Measurements from ENCODE around the gene SAPCD1.

SAPCD1 gene

GRCh38 chr6:31762356-31762755 is at the start of gene SAPCD1:
SAPCD1 (plus strand) TSS chr6:31762656; CDS start chr6:31763055, 399 bp downstream.
- Mint-ChIP-seq H3K9me3 (no peaks in the 10 kb centered on the region), H3K4me1 (peaks cover 4% of the 10 kb centered on the region), H3K4me3 (no peak within 1 kb of the TSS), H3K36me3 (peaks cover 22% of the 10 kb centered on the region), H3K27ac (peak within 1 kb of the TSS; percentile 1), H3K27me3 (no peaks in the 10 kb centered on the region)
- ATAC-seq (ENCODE audit: low read depth) = no peak
- DNase-seq (ENCODE audit: low spot score in 2 of 2) = no peak

- no peaks in the 10 kb centered on the region for H3K36me3 Mint-ChIP-seq
Measured at GRCh38 chr6:31713465-31713864, 49.0 kb upstream of the SAPCD1 start.

GRCh38 chr6:31713991-31714684 is 48.3 kb upstream of the SAPCD1 start:
- H3K9me3 Mint-ChIP-seq = no peaks in the 10 kb centered on the region
- H3K27me3 Mint-ChIP-seq = no peaks in the 10 kb centered on the region
- peaks cover 12% of the 10 kb centered on the region for H3K4me1 Mint-ChIP-seq
- H3K4me3 Mint-ChIP-seq = no peak overlapping the region
- no peaks in the 10 kb centered on the region for H3K36me3 Mint-ChIP-seq
- ATAC-seq (ENCODE audit: low read depth) (no peak), DNase-seq (ENCODE audit: low spot score in 2 of 2) (no peak)
- no peak overlapping the region for H3K27ac Mint-ChIP-seq

More at GRCh38 chr6:31713465-31713864, 49.0 kb upstream of the SAPCD1 start:
- H3K27ac Mint-ChIP-seq = no peak overlapping the region
- no peak overlapping the region for H3K4me3 Mint-ChIP-seq
- DNase-seq (ENCODE audit: low spot score in 2 of 2) (no peak), ATAC-seq (ENCODE audit: low read depth) (no peak)
- peaks cover 12% of the 10 kb centered on the region for H3K4me1 Mint-ChIP-seq
- no peaks in the 10 kb centered on the region for H3K27me3 Mint-ChIP-seq
- H3K9me3 Mint-ChIP-seq = no peaks in the 10 kb centered on the region

DNA sequence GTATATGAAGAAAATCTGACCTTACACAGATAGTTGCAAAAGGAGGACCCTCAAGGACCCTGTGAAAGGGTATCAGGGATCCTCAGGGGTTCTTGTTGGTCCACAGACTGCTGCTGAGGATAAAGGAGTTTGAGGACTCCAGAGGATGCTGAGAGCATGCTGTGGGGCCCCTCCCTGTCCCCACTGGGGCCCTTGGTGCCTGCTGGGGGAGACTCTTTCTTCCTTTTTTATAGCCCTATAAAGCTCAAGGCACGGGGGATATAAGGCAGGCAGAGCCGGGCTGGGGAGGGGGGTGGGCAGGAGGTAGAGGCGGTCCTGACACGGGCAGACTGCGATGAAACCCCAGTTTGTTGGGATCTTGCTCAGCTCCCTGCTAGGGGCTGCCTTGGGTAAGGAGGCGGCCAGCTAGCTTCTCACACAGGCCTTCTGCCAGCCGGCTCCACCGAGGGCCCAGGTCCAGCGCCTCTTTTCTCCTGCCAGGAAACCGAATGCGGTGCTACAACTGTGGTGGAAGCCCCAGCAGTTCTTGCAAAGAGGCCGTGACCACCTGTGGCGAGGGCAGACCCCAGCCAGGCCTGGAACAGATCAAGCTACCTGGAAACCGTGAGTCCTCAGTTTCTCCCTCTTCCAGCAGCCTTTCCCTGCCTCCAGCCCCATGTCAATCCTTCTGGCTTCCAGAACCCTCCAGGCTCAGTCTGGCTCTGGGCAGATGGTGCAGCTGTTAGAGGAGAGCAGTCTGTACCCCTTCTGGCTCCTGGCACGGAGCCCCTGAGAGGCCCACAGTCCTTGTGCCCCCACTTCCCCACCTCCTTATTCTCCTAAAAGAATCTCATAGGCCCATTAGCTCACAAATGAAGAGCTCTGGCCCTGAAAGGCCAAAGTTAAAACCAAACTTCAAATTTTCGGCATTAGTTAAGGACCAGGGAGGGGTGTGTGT is 47.2 kb upstream of the SAPCD1 start, which contains the start of gene LY6G6D:
LY6G6D (plus strand) TSS at position 327 of the 937 bp plus-strand sequence; CDS start at position 335, 8 bp downstream.
- Mint-ChIP-seq H3K4me3 (no peak within 1 kb of the TSS), H3K36me3 (no peaks in the 10 kb centered on the region), H3K4me1 (peaks cover 12% of the 10 kb centered on the region), H3K27me3 (no peaks in the 10 kb centered on the region), H3K27ac (no peak within 1 kb of the TSS), H3K9me3 (no peaks in the 10 kb centered on the region)
- DNase-seq (ENCODE audit: low spot score in 2 of 2) (no peak), ATAC-seq (ENCODE audit: low read depth) (no peak)

GRCh38 chr6:31717499-31718222 is 44.8 kb upstream of the SAPCD1 start:
- Mint-ChIP-seq H3K4me3 (no peak overlapping the region), H3K9me3 (no peaks in the 10 kb centered on the region), H3K27ac (no peak overlapping the region), H3K4me1 (no peaks in the 10 kb centered on the region), H3K36me3 (no peaks in the 10 kb centered on the region), H3K27me3 (no peaks in the 10 kb centered on the region)
- ATAC-seq (ENCODE audit: low read depth) (no peak), DNase-seq (ENCODE audit: low spot score in 2 of 2) (no peak)

GRCh38 chr6:31718265-31718664 is 44.2 kb upstream of the SAPCD1 start:
- no peaks in the 10 kb centered on the region for H3K36me3 Mint-ChIP-seq
- no peak overlapping the region for H3K27ac Mint-ChIP-seq
- no peak overlapping the region for H3K4me3 Mint-ChIP-seq

GRCh38 chr6:31719001-31719400 is 43.5 kb upstream of the SAPCD1 start:
- H3K4me1 Mint-ChIP-seq = peaks cover 5% of the 10 kb centered on the region
- H3K9me3 Mint-ChIP-seq = no peaks in the 10 kb centered on the region
- no peaks in the 10 kb centered on the region for H3K36me3 Mint-ChIP-seq
- H3K27me3 Mint-ChIP-seq = no peaks in the 10 kb centered on the region
- H3K4me3 Mint-ChIP-seq = no peak overlapping the region
- H3K27ac Mint-ChIP-seq = no peak overlapping the region
- DNase-seq (ENCODE audit: low spot score in 2 of 2) (no peak), ATAC-seq (ENCODE audit: low read depth) (no peak)

More at GRCh38 chr6:31718265-31718664, 44.2 kb upstream of the SAPCD1 start:
- ATAC-seq (ENCODE audit: low read depth) (no peak), DNase-seq (ENCODE audit: low spot score in 2 of 2) (no peak)
- H3K9me3 Mint-ChIP-seq = no peaks in the 10 kb centered on the region
- H3K27me3 Mint-ChIP-seq = no peaks in the 10 kb centered on the region
- H3K4me1 Mint-ChIP-seq = peaks cover 2% of the 10 kb centered on the region

- no peak overlapping the region for H3K27ac Mint-ChIP-seq
- no peak overlapping the region for H3K4me3 Mint-ChIP-seq
Measured at GRCh38 chr6:31720196-31720770, 42.2 kb upstream of the SAPCD1 start.

DNA sequence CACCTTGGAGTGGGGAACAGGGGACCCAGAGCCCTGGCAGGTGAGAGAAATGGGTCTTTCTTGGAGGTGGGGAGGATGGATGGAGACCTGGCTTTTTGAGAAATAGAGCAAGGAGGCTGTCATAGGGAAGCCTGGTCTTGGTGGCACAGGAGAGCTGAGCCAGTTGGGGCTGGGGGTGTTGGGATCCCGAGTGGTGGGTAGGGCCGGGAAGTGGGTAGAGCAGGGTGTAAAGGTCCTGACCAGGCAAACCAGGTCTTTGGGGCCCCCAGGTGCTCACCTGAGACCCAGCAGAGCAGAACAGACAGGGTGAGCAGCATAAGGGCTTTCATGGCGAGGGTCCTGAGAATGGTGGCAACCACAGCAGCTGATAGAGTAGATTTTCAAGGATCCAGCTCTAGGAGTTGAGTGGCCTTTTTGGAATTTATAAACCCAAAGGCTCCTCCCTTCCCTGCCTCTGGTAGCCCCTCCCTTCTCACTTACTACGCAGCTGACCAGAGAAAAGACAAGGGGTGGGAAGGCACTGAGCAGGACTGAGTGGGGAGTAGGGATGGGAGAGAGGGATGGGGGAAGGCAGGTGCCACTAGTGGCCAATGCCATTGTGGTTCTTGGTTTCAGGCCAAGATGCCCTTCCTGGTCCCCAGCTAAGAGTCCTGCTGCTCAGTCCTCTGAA is 41.0 kb upstream of the SAPCD1 start, which contains the start of gene LY6G6C:
LY6G6C (minus strand) TSS at position 396 of the 670 bp plus-strand sequence; CDS start at position 329, 67 bp downstream.
- DNase-seq (ENCODE audit: low spot score in 2 of 2) (no peak), ATAC-seq (ENCODE audit: low read depth) (no peak)
- H3K4me3 Mint-ChIP-seq = no peak within 1 kb of the TSS
- peaks cover 16% of the 10 kb centered on the region for H3K4me1 Mint-ChIP-seq
- no peaks in the 10 kb centered on the region for H3K27me3 Mint-ChIP-seq
- H3K36me3 Mint-ChIP-seq = peaks cover 9% of the 10 kb centered on the region
- H3K27ac Mint-ChIP-seq = peak within 1 kb of the TSS; percentile 4
- no peaks in the 10 kb centered on the region for H3K9me3 Mint-ChIP-seq

More at GRCh38 chr6:31720196-31720770, 42.2 kb upstream of the SAPCD1 start:
- H3K4me1 Mint-ChIP-seq = peaks cover 5% of the 10 kb centered on the region
- no peaks in the 10 kb centered on the region for H3K36me3 Mint-ChIP-seq
- H3K27me3 Mint-ChIP-seq = no peaks in the 10 kb centered on the region
- no peak for ATAC-seq (ENCODE audit: low read depth)
- no peaks in the 10 kb centered on the region for H3K9me3 Mint-ChIP-seq
- no peak for DNase-seq (ENCODE audit: low spot score in 2 of 2)

DNA sequence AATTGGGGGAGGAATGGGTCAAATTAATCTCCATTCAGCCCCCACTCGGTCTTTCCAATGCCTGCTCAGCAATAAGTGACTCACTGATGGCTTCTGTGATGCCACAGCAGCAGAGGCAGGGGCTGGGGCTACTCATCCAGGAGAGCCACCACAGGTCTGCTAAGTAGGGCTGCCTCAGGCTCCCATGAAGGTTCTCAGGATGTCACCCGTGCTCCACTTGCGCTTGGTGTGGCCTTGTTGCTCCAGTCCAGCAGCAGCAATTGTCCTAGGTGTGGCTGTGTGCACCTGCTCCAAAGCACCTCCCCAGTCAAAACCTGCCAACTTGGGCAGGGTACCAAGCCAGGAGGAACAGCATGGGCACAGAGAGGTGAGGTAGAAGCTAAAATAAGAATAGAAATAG is 40.3 kb upstream of the SAPCD1 start:
- peaks cover 22% of the 10 kb centered on the region for H3K4me1 Mint-ChIP-seq
- no peak overlapping the region for H3K4me3 Mint-ChIP-seq
- no peaks in the 10 kb centered on the region for H3K9me3 Mint-ChIP-seq
- no peak overlapping the region for H3K27ac Mint-ChIP-seq
- ATAC-seq (ENCODE audit: low read depth) (no peak), DNase-seq (ENCODE audit: low spot score in 2 of 2) (no peak)
- peaks cover 16% of the 10 kb centered on the region for H3K36me3 Mint-ChIP-seq
- H3K27me3 Mint-ChIP-seq = no peaks in the 10 kb centered on the region

DNA sequence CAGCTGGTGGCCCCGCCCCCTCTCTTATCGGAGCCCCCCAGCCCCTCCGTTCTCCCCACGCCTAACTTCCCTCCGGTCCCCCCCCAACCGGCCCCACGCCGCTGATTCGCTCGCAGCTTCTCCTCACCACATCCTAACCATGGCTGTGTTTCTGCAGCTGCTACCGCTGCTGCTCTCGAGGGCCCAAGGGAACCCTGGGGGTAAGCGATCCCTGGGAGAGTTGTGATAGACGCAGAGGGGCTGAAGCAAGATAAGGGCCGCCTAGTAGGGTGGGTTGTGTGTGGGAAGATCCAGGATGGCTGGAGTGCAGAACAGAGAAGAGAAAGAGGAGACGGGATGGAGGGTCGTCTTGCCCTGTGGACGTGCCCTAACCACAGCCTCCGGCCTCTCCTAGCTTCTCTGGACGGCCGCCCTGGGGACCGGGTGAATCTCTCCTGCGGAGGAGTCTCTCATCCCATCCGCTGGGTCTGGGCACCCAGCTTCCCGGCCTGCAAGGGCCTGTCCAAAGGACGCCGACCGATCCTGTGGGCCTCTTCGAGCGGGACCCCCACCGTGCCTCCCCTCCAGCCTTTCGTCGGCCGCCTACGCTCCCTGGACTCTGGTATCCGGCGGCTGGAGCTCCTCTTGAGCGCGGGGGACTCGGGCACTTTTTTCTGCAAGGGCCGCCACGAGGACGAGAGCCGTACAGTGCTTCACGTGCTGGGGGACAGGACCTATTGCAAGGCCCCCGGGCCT is 39.0 kb upstream of the SAPCD1 start, which contains the start of gene MPIG6B:
MPIG6B (plus strand) TSS at position 129 of the 735 bp plus-strand sequence; CDS start at position 140, 11 bp downstream.
- H3K4me3 Mint-ChIP-seq = peak within 1 kb of the TSS; percentile 8
- DNase-seq (ENCODE audit: low spot score in 2 of 2) (no peak), ATAC-seq (ENCODE audit: low read depth) (no peak)
- peaks cover 30% of the 10 kb centered on the region for H3K4me1 Mint-ChIP-seq
- no peaks in the 10 kb centered on the region for H3K9me3 Mint-ChIP-seq
- H3K36me3 Mint-ChIP-seq = peaks cover 21% of the 10 kb centered on the region
- H3K27ac Mint-ChIP-seq = no peak within 1 kb of the TSS
- H3K27me3 Mint-ChIP-seq = no peaks in the 10 kb centered on the region

- no peak for ATAC-seq (ENCODE audit: low read depth)
- H3K27ac Mint-ChIP-seq = no peak overlapping the region
- peaks cover 35% of the 10 kb centered on the region for H3K4me1 Mint-ChIP-seq
- peaks cover 21% of the 10 kb centered on the region for H3K36me3 Mint-ChIP-seq
- no peaks in the 10 kb centered on the region for H3K9me3 Mint-ChIP-seq
- H3K27me3 Mint-ChIP-seq = no peaks in the 10 kb centered on the region
- H3K4me3 Mint-ChIP-seq = no peak overlapping the region
- no peak for DNase-seq (ENCODE audit: low spot score in 2 of 2)
Measured at GRCh38 chr6:31723980-31724691, 38.3 kb upstream of the SAPCD1 start.

Data from memory B cell (primary cell).